Putamen (tissue), 1 donor: ENCODE measurements around the gene RALB.

ENCODE experiments used
- DNase-seq: peaks from one replicate; pipeline ENCODE4 v3.0.0-alpha.2; 2016; ENCODE audit warnings: low spot score

The RALB gene

GRCh38 chr2:120342446-120342845, 89.8 kb downstream of the RALB start:
- no peak for DNase-seq

- DNase-seq = no peak
Measured at GRCh38 chr2:120343100-120343432, 90.4 kb downstream of the RALB start.

- peak; percentile 77 for DNase-seq
Measured at GRCh38 chr2:120343433-120344105, 90.9 kb downstream of the RALB start.
